ENCODE measurements around the gene AP3S2.

Gene AP3S2

DNA sequence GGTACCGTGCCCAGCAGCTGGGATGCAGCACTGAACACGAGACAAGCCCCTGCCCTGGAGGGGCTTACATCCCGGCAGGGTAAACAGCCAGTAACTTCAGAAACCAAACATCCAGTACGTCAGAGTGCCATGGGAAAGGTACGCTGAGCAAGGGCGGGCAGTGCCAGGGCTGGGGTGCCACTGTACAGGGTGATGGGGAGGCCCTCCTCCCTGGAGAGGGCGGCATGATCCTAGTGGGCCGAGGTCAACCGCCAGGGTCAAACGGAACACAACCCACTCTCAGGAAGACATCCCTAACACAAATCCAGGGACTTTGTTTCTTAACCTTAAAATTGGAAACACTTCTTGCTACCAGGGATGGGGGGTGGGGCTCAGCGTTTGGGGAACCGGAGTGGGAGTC, 63.2 kb downstream of the AP3S2 start:
- no peak for DNase-seq

- no peak for DNase-seq
Observed at GRCh38 chr15:89829616-89830440, 64.0 kb downstream of the AP3S2 start.

DNA sequence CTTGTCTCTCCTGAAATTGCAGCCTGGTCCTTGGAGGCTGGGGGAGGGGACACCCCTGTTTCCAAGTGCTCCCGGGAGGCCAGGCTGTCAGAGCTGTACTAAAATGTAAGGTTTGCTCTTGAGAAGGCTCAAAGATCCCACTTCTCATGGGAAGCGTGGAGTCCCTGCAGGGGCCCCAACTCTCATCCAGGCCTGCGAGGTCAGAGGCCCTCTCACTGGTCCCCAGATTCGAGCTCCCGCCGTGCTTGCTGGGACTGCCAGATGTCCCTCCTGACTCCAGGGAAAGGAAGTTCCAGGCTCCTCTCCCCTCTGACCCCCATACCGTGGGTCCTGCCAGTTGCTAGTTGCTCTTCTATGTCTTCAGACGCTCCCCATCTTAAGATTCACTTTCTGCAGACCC, 64.6 kb downstream of the AP3S2 start:
- no peak for DNase-seq

DNA sequence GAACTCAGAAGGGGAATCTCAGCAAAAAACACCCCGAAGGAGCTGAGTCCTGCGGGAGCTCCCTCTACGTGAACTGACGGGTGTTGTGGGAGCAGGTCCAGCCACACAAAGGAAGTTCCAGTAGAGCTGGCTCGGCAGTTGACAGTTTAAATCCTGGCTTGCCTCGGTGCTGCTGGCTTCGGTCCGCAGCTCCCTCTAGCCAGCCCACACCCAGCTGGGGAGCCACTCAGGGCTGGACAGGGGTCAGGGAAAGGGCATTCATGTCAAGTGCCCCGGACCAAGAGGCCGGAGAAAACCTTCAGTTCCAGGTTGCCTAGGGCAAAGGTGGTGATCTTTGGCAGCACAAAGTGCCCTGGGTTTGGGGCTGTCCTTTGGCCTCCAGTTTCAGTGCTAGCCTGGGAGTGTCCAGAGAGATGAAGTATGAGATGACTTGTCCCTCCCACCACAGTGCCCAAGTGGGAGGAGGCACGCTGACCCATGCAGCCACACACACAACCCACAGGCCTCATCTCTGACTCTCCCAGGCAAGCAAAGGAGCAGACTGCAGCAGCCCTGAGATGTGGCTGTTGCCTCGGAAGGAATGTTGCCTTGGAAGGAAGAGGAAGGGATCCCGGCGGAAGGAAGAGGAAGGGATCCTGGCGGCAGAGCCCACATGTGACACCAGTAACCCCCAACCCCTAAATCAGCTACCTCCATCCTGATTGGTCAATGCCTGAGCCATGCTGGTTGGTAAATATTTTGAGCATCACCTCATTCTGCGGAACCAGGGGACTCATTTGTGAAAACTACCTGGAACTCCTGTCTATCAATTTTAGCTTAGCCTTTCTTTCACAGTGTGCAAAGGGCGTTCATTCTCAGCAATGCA, 65.3 kb downstream of the AP3S2 start:
- DNase-seq: no peak

GRCh38 chr15:89827829-89828228, 66.0 kb downstream of the AP3S2 start:
- no peak for DNase-seq

DNA sequence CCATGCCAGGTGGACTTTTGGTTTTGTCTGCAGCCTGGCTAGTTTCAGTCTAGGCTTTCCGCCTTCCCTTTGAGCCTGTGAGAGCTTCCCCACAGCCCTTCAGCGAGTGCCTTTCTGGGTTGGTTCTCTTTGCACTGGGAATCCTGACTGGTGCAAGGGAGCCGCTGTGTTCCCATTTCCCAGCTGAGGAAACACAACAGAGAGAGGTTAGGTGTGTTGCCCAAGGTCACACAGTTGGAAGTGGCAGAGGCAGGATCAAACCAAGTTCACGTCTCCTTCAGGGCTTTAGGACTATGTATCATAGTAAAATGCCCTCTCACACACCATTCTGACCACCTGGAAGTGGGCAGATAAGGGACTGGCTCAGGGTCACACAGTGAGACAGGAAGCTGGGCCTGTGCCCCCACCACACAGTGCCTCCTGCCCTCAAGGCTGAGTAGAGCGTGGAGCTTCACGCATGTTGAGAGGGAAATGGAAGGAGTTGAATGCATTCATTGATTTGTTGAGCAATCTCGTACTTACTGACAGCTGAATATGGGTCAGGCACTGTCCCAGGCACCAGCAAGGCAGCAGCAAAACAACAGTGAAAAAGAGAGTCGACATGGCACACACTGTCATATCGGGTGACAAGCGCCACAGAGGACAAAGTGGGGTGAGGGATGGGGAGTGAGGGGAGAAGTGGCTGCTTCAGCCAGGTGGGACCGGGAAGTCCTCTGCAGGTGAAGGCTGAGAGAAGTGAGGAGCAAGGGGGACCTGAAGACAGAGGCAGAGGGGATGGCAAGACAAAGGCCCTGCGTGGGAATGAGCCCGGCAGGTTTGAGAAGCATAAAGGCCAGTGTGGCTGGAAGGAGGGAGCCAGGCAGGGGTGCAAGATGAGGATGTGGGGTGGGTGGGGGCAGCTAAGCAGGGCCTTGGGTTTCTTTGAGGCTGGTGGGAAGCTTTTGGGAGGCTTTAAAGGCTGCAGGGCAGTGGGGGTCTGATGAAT, 66.8 kb downstream of the AP3S2 start:
- DNase-seq: no peak

DNA sequence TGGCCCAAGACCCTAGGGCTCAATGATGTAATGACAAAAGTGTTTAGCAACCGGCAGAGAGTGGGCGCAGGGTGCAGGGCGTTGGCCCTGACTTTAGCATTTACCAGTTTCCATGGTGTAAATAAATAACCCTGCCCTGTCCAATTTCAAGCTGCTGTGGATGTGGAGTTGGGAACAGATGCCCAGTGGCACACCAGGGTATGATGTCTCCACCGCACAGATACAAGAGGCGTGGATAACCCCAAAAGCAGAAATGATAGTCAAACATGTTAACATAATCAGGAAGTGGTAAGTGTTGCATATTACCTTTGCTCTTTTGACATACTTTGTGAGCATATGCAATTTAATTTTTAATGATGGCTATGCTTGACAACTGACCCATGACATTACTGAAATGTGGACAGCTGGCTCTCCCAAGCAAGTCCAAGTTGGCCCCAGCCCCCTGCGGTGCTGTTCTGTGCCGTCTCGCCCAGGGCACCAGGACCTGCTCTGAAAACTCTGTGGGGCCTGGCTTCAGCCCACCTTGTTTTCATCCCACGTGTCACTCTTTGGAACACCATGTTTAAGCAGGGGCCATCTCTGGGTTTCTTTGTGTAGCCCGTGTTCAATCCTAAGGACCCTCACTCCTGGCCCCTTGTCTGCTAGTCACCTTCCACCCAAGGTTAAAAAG, 68.4 kb downstream of the AP3S2 start:
- no peak for DNase-seq

GRCh38 chr15:89824607-89824867, 69.3 kb downstream of the AP3S2 start:
- no peak for DNase-seq

- DNase-seq: no peak
Observed at GRCh38 chr15:89823836-89824606, 69.8 kb downstream of the AP3S2 start.

DNA sequence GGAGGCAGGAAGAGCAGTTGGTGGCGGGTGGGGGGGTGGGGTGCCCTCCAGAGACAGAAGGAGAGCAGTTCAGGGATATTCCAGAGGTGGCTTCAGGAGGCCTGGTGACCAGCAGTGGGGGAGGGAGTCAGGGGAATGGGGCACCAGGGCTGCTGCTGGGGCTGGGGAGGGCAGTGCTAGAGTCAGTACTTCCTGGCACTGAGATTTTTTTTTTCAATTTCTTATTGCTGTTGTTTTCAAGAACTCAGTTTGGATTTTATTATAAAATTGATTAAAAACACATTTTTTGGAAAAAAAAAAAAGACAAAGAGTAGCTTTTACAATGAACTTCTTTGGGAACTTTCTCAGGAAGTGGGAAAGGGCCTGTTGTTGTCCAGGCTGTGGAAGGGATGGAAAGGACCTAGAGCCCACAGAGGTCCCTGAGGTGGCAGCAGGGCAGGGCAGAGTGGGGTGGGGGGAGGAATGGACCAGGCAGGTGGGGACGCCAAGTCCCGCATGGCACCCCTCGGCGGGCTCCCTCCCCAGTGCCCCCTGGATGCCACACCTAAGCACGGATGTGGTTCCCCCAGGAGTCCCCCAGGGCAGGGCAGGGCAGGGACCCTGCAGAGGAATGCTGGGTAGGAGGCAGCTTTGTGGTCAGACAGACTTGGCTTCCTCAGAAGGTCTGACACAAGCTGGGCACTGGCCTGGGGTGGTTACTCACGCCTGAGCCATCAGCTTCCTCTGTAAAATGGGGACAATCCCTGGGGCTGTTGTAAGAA, 70.7 kb downstream of the AP3S2 start:
- DNase-seq: no peak

DNA sequence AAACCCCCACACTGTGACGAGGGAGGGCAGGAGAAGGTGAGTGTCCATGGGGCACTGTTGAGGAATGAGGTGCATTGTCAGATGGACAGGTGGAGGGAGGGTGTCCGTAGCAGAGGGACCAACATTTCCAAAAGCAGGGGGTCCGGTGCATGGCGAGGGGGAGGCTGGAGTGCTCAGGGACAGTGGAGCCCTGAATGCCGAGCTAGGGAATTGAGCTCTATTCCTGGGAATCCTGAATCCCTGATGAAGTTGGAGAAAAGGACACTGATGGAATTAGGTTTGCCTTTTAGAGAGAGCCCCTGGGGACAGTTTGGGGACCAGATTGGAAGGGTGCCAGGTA, 71.2 kb downstream of the AP3S2 start:
- DNase-seq: no peak

- DNase-seq: no peak
Observed at GRCh38 chr15:89822026-89822425, 71.8 kb downstream of the AP3S2 start.

- DNase-seq: no peak
Observed at GRCh38 chr15:89820666-89821611, 72.9 kb downstream of the AP3S2 start.

DNA sequence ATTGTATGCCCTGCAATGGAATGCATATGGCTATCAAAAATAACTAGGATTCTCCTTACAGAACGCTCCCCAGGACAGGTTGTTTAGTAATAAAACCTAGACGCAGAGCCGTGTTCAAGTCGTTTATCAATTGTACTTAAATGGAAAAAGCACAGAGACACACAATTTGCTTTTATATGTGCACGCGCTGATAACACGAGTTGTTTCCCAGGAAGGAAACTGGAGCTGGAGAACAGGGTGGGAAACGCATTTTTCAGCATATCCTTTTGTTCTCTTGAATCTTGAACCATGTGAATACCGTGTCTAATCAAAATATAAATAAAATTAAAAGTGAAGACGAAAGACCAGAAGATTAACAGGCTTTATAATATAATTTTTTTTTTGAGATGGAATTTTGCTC, 75.5 kb downstream of the AP3S2 start:
- DNase-seq: no peak

GRCh38 chr15:89817701-89818280, 76.0 kb downstream of the AP3S2 start:
- no peak for DNase-seq

DNA sequence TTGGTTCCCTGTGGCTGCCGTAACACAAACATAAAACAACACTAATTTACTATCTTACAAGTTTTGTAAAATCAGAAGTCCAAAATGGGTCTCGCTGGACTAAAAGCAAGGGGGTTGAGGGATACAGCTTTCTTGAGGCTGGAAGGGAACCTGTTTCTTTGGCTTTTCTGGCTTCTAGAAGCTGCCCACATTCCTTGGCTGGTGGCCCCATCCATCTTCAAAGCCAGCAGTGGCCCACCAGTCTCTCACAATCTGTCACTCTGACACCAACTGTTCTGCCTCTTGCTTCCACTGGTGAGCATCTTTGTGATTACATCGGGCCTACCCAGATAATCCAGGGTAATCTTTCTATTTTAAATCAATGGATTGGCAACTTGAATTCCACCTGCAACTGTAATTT, 78.0 kb downstream of the AP3S2 start:
- DNase-seq: no peak

DNA sequence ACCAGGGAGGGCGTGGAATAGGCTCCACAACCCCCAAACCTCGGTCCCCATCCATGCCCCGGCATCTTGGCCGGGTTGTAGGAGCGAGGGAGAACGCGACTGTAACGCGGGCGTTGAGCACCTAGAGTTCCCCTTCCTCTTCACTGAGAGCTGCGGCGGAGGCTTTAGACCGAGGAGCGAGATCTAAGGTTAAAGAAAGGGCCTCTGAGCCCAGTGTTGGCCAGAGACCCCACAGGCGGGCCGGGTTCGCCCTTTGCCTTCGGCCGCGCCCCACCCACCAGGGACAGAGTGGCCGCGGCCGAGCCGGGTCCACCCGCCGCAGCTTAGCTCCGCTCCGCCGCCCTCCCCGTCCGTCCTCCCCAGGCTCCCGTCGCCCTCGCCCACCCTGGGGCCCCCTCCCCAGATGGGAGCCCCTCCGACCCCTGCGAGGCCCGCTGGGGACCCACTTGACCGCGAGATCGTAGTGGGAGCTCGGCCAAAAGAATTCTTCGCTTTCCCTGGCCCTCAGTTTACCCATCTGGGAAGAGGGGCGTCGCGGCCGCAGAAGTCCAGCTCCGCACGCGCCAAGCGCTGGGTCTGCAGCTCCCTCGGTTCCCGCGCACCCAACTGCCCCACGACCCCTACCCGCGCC, 79.6 kb downstream of the AP3S2 start:
- no peak for DNase-seq

DNA sequence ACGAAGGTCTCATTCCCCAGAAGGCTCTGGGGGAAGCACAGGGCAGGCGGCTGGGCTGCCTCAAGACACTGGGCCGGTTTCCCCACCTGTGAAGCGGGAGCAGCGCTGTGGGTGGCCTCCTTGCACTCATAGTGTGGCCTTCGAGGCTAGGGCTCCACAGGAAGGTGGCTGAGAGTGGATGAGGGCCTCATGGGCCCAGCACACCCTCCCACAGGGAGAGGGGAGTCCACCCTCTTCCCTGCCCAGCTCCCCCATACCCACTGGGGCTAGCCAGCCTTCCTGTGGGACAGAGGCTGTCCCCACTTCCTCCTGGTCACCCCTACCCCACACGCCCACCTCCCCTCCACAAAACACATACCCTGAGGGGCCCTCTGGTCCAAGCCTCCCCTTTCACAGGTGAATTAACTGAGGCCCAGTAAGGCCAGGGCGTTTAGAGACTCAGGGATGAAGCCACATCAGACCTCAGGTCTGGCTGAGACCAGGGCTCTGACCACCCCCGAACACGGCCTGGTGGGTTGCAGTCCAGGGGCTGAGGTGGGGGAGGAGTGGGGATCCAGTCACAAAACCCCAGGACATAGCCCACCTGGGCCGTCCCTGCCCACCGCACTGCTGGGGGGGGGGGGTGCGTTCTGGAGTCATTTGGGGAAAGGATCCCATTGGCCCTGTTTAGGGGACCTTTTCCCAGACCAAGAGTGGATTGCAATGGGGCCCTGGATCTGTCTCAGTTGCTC, 80.2 kb downstream of the AP3S2 start:
- no peak for DNase-seq
